ENCODE measurements around the gene CIP2A. TPM values are rescaled to one million over a fixed set of nuclear protein-coding genes. Genes with fewer than 3 reads are reported as not detected.
A peak's percentile ranks its signal among the peaks of the same experiment; 100 is the strongest.

Gene CIP2A
- total RNA-seq, 1 experiment from 2014 or later: 37.8 TPM

DNA sequence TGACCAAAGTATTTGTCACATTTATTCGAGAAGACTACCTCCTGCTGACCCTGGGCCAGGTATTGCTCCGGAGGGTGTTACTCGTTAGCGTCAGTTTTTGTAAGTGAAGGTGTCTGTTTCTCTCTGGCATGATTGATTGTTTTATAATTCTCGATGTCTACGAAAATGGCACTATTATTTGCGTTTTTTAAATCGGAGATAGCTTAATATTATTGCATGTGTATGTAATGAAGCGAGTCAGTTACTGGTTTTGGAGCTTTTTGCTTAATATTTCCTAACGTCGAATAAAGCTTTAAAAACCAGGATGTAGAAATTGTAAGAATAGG is 723 bp upstream of the CIP2A start:
- peak overlapping the region; percentile 76 for H2AFZ ChIP-seq (ENCODE audit: low read length)
- H3K9me3 ChIP-seq (ENCODE audit: low read length): no peaks in the 10 kb centered on the region
- no peaks in the 10 kb centered on the region for H3K9me2 ChIP-seq (replicated peaks; ENCODE audit: insufficient read depth, low read length)
- H3K79me2 ChIP-seq (ENCODE audit: low read length): peaks cover 61% of the 10 kb centered on the region
- no peak for DNase-seq
- peaks cover 37% of the 10 kb centered on the region for H3K4me1 ChIP-seq (ENCODE audit: low read length)
- H3K27ac ChIP-seq (ENCODE audit: low read length): peak overlapping the region; percentile 87
- H3K9ac ChIP-seq (ENCODE audit: low read length): peak overlapping the region; percentile 90
- H4K20me1 ChIP-seq (ENCODE audit: insufficient read depth, low read depth, low read length): no peaks in the 10 kb centered on the region
- H3K27me3 ChIP-seq (ENCODE audit: low read length): no peaks in the 10 kb centered on the region
- H3K36me3 ChIP-seq (ENCODE audit: insufficient read depth, low read length): peaks cover 20% of the 10 kb centered on the region; the same call in 1 of the 2 replicates
- peak overlapping the region; percentile 96 for H3K4me3 ChIP-seq (ENCODE audit: low read length)
- peak overlapping the region; percentile 84 for H3K4me2 ChIP-seq (ENCODE audit: low read depth, low read length, poor library complexity, severe bottlenecking)

DNA sequence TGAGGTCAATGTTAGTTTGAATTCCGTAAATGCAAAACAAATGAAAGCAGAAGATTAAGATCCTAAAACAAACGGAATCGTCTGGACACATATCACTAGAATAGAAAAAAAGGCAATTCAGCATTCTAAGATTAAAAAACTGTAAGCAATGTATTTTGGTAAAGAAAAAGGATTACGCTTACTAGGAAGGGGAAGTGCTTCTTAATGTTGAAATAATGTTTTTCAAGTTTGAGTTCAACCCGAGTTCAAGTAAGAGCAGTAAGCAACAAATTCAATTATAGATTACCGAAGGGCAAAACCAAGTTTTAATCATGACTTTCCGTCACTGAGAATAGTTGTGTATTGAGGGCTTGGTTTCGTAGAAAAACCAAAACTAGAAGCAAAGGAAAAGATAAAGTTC is 637 bp downstream of the CIP2A start:
- peaks cover 75% of the 10 kb centered on the region for H3K79me2 ChIP-seq (ENCODE audit: low read length)

DNA sequence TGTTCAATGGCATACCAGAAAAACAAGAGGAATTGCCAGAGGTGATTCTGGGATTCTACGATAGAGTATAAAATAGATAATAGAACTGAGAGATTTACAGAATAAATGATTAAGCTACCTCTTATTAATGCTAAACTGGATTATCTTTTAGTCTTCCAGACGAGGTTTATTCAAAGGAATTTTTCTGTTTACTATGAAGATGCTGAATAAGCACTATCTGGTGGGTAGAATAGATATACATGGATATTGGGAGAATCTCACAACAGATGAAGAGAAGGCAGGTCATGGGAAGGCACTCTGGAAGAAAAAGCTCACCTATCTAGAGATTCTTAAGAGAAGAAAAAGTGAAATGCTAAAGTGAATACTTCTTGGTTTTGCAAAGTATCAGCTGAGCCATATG is 11.2 kb downstream of the CIP2A start:
- no peak overlapping the region for H3K27ac ChIP-seq (ENCODE audit: low read length)
- no peaks in the 10 kb centered on the region for H3K27me3 ChIP-seq (ENCODE audit: low read length)
- peaks cover 3% of the 10 kb centered on the region; the same call in 1 of the 2 replicates for H3K9me3 ChIP-seq (ENCODE audit: low read length)
- no peaks in the 10 kb centered on the region for H3K9me2 ChIP-seq (replicated peaks; ENCODE audit: insufficient read depth, low read length)
- no peak for DNase-seq
- peaks cover 88% of the 10 kb centered on the region for H3K36me3 ChIP-seq (ENCODE audit: insufficient read depth, low read length)
- no peaks in the 10 kb centered on the region for H3K4me1 ChIP-seq (ENCODE audit: low read length)
- peaks cover 23% of the 10 kb centered on the region for H3K79me2 ChIP-seq (ENCODE audit: low read length)
- no peak overlapping the region for H3K4me3 ChIP-seq (ENCODE audit: low read length)
- H2AFZ ChIP-seq (ENCODE audit: low read length): no peak overlapping the region
- H3K9ac ChIP-seq (ENCODE audit: low read length): no peak overlapping the region
- H3K4me2 ChIP-seq (ENCODE audit: low read depth, low read length, poor library complexity, severe bottlenecking): no peak overlapping the region
- H4K20me1 ChIP-seq (ENCODE audit: insufficient read depth, low read depth, low read length): no peaks in the 10 kb centered on the region

More for the DNA sequence above, 637 bp downstream of the CIP2A start:
- H3K9me2 ChIP-seq (replicated peaks; ENCODE audit: insufficient read depth, low read length): no peaks in the 10 kb centered on the region
- H3K4me1 ChIP-seq (ENCODE audit: low read length): peaks cover 37% of the 10 kb centered on the region
- no peaks in the 10 kb centered on the region for H4K20me1 ChIP-seq (ENCODE audit: insufficient read depth, low read depth, low read length)
- peak overlapping the region; percentile 76; the same call in 1 of the 2 replicates for H2AFZ ChIP-seq (ENCODE audit: low read length)
- peak overlapping the region; percentile 96 for H3K4me3 ChIP-seq (ENCODE audit: low read length)
- peak overlapping the region; percentile 87 for H3K27ac ChIP-seq (ENCODE audit: low read length)
- peak; percentile 69 for DNase-seq
- peak overlapping the region; percentile 90 for H3K9ac ChIP-seq (ENCODE audit: low read length)
- peaks cover 33% of the 10 kb centered on the region for H3K36me3 ChIP-seq (ENCODE audit: insufficient read depth, low read length)
- H3K4me2 ChIP-seq (ENCODE audit: low read depth, low read length, poor library complexity, severe bottlenecking): peak overlapping the region; percentile 84
- no peaks in the 10 kb centered on the region for H3K9me3 ChIP-seq (ENCODE audit: low read length)
- H3K27me3 ChIP-seq (ENCODE audit: low read length): no peaks in the 10 kb centered on the region

DNA sequence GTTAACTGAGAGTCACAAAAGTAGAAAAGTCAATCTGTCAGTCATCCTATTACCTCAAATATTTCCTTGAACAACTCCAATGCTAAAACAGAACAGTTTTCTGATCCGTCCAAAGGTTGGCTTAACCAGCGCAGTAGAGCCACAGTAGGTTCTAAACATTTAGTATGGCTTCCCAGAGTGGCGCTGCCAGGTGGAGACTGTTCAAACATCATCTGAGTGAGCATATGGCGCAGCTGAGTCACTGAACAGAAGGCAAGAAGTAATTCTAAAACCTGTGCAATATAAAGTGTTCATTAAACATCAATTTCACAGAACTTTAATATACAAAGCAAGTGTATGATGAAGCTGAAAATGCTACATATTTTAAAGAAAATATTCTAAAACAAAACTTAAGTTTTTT is 19.9 kb downstream of the CIP2A start:
- Histone ChIP-seq H3K27ac (ENCODE audit: low read length) (no peak overlapping the region), H2AFZ (ENCODE audit: low read length) (no peak overlapping the region), H3K9me2 (replicated peaks; ENCODE audit: insufficient read depth, low read length) (no peaks in the 10 kb centered on the region), H4K20me1 (ENCODE audit: insufficient read depth, low read depth, low read length) (no peaks in the 10 kb centered on the region), H3K9ac (ENCODE audit: low read length) (no peak overlapping the region), H3K4me3 (ENCODE audit: low read length) (no peak overlapping the region), H3K4me2 (ENCODE audit: low read depth, low read length, poor library complexity, severe bottlenecking) (no peak overlapping the region), H3K4me1 (ENCODE audit: low read length) (no peaks in the 10 kb centered on the region), H3K79me2 (ENCODE audit: low read length) (0 out of 2 replicates have a peak, but pooled peaks cover 3% of the 10 kb centered on the region), H3K27me3 (ENCODE audit: low read length) (no peaks in the 10 kb centered on the region), H3K36me3 (ENCODE audit: insufficient read depth, low read length) (peaks cover 62% of the 10 kb centered on the region), H3K9me3 (ENCODE audit: low read length) (peaks cover 3% of the 10 kb centered on the region; the same call in 1 of the 2 replicates)
- DNase-seq: no peak

DNA sequence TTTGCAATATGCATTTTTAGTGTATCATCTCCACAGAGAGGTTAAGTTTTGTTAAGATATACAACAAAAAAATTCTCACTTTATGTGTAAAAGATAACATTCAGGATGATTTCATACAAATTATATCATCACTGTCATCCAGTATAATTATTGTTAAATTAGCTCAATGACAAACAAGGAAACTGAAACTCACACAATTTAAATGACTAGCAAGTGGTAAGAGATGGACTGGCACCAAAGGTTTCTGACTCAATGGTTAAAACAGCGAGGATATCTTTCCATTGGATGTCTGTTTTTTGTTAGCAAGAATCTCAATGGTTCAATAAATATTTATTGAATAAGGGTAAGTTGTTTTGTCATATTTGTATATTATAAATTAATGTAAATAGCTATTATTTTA is 22.6 kb downstream of the CIP2A start:
- Histone ChIP-seq H3K9me2 (replicated peaks; ENCODE audit: insufficient read depth, low read length) (no peaks in the 10 kb centered on the region), H3K79me2 (ENCODE audit: low read length) (peaks cover 3% of the 10 kb centered on the region; the same call in 1 of the 2 replicates), H3K9me3 (ENCODE audit: low read length) (no peaks in the 10 kb centered on the region), H4K20me1 (ENCODE audit: insufficient read depth, low read depth, low read length) (no peaks in the 10 kb centered on the region), H3K27me3 (ENCODE audit: low read length) (no peaks in the 10 kb centered on the region), H3K9ac (ENCODE audit: low read length) (no peak overlapping the region), H3K4me2 (ENCODE audit: low read depth, low read length, poor library complexity, severe bottlenecking) (no peak overlapping the region), H2AFZ (ENCODE audit: low read length) (no peak overlapping the region), H3K4me1 (ENCODE audit: low read length) (no peaks in the 10 kb centered on the region), H3K27ac (ENCODE audit: low read length) (no peak overlapping the region), H3K4me3 (ENCODE audit: low read length) (no peak overlapping the region), H3K36me3 (ENCODE audit: insufficient read depth, low read length) (peaks cover 60% of the 10 kb centered on the region)
- DNase-seq: no peak

DNA sequence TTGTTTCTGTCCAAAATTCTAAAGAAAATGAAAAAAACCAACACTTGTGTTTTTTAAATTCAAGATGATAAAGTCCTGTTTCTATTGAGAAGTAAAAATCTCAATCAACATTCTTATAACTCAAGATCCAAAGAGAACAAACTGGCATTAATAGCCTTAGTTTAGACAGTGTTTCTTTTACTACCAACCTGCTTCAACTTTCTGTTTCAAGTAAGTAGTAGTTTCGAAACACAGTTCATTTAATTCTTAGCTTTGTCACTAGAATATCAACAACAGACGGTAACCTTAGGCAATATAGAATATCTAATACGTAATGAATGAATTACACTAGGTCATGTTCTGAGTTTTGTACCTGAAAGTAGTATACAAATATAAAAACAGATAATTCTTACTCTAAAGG is 23.7 kb downstream of the CIP2A start:
- Histone ChIP-seq H3K9me3 (ENCODE audit: low read length) (no peaks in the 10 kb centered on the region), H2AFZ (ENCODE audit: low read length) (no peak overlapping the region), H3K9ac (ENCODE audit: low read length) (no peak overlapping the region), H4K20me1 (ENCODE audit: insufficient read depth, low read depth, low read length) (no peaks in the 10 kb centered on the region), H3K9me2 (replicated peaks; ENCODE audit: insufficient read depth, low read length) (no peaks in the 10 kb centered on the region), H3K27ac (ENCODE audit: low read length) (no peak overlapping the region), H3K36me3 (ENCODE audit: insufficient read depth, low read length) (peaks cover 66% of the 10 kb centered on the region), H3K27me3 (ENCODE audit: low read length) (no peaks in the 10 kb centered on the region), H3K4me2 (ENCODE audit: low read depth, low read length, poor library complexity, severe bottlenecking) (no peak overlapping the region), H3K4me3 (ENCODE audit: low read length) (no peak overlapping the region), H3K4me1 (ENCODE audit: low read length) (no peaks in the 10 kb centered on the region), H3K79me2 (ENCODE audit: low read length) (peaks cover 3% of the 10 kb centered on the region; the same call in 1 of the 2 replicates)
- DNase-seq: no peak

DNA sequence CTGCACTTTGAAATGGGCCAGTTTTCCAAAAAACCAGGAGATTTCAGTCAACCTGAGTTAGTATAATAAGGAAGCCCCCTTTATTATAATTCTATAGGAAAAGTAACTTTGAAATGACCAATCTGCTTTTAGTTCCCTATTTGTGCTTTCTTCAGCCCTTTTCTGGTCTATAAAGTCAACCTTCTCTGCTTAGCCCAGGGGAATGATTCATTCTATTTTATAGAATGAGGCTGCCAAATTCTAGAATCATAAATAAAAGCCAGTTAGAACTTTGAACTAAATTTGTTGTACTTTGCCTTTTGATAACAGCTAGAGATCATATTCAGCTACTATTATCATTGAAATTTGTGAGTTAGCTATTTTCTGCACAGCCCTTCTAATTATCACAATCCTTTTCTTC is 24.7 kb downstream of the CIP2A start:
- H3K9ac ChIP-seq (ENCODE audit: low read length): no peak overlapping the region
- no peaks in the 10 kb centered on the region for H4K20me1 ChIP-seq (ENCODE audit: insufficient read depth, low read depth, low read length)
- no peak overlapping the region for H3K4me2 ChIP-seq (ENCODE audit: low read depth, low read length, poor library complexity, severe bottlenecking)
- H3K4me3 ChIP-seq (ENCODE audit: low read length): no peak overlapping the region
- H3K4me1 ChIP-seq (ENCODE audit: low read length): no peaks in the 10 kb centered on the region
- peaks cover 3% of the 10 kb centered on the region; the same call in 1 of the 2 replicates for H3K79me2 ChIP-seq (ENCODE audit: low read length)
- no peaks in the 10 kb centered on the region for H3K9me3 ChIP-seq (ENCODE audit: low read length)
- peaks cover 67% of the 10 kb centered on the region for H3K36me3 ChIP-seq (ENCODE audit: insufficient read depth, low read length)
- H3K27ac ChIP-seq (ENCODE audit: low read length): no peak overlapping the region
- no peak overlapping the region for H2AFZ ChIP-seq (ENCODE audit: low read length)
- H3K9me2 ChIP-seq (replicated peaks; ENCODE audit: insufficient read depth, low read length): no peaks in the 10 kb centered on the region
- H3K27me3 ChIP-seq (ENCODE audit: low read length): no peaks in the 10 kb centered on the region
- DNase-seq: no peak

DNA sequence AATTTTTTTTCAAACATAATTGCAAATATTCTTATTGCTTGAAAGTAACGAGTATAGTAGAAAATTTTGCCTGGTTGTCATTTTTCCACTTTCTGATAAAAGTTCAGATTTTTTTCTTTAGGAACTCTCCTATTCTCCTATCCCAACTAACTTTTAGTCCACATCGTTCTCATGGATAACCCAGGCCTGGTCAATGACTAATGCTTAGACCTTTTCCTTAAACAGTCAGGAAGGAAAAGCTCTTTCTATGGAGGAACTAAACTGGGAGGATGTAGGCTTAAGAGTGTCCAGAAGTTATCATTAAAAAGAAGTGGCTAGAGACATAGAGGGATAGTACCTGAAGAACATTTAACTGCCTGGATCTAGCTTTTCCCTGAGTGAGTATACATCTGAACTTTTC is 26.7 kb downstream of the CIP2A start:
- H3K27me3 ChIP-seq (ENCODE audit: low read length): no peaks in the 10 kb centered on the region
- no peak overlapping the region for H3K4me3 ChIP-seq (ENCODE audit: low read length)
- H3K9me2 ChIP-seq (replicated peaks; ENCODE audit: insufficient read depth, low read length): no peaks in the 10 kb centered on the region
- H3K9me3 ChIP-seq (ENCODE audit: low read length): no peaks in the 10 kb centered on the region
- peaks cover 72% of the 10 kb centered on the region for H3K36me3 ChIP-seq (ENCODE audit: insufficient read depth, low read length)
- no peak overlapping the region for H3K27ac ChIP-seq (ENCODE audit: low read length)
- peaks cover 3% of the 10 kb centered on the region; the same call in 1 of the 2 replicates for H3K79me2 ChIP-seq (ENCODE audit: low read length)
- DNase-seq: no peak
- H3K9ac ChIP-seq (ENCODE audit: low read length): no peak overlapping the region
- no peaks in the 10 kb centered on the region for H4K20me1 ChIP-seq (ENCODE audit: insufficient read depth, low read depth, low read length)
- H2AFZ ChIP-seq (ENCODE audit: low read length): no peak overlapping the region
- no peaks in the 10 kb centered on the region for H3K4me1 ChIP-seq (ENCODE audit: low read length)
- H3K4me2 ChIP-seq (ENCODE audit: low read depth, low read length, poor library complexity, severe bottlenecking): no peak overlapping the region
